NB4 (cell line): Measurements from ENCODE around the gene MAFB.

Source experiments
- CTCF ChIP-seq: IDR thresholded peaks from one replicate; pipeline ENCODE4 v1.5.1; 2012; ENCODE audit warnings: low read depth, low read length
- MAX ChIP-seq: IDR thresholded peaks from 2 replicates; pipeline ENCODE4 v1.6.1; 2011; ENCODE audit warnings: low read depth, low read length
- POLR2A ChIP-seq: IDR thresholded peaks from 2 replicates; pipeline ENCODE4 v1.6.1; 2011; ENCODE audit warnings: mild to moderate bottlenecking; ENCODE audit not compliant: insufficient read length; ENCODE audit errors: extremely low read depth

GRCh38 chr20:40644863-40645262 lies 44.2 kb downstream of the MAFB start:
- no peak for TF ChIP-seq POLR2A
- no peak for TF ChIP-seq CTCF
- TF ChIP-seq MAX: no peak
